ENCODE data around the gene SLC2A13.

SLC2A13 gene

DNA sequence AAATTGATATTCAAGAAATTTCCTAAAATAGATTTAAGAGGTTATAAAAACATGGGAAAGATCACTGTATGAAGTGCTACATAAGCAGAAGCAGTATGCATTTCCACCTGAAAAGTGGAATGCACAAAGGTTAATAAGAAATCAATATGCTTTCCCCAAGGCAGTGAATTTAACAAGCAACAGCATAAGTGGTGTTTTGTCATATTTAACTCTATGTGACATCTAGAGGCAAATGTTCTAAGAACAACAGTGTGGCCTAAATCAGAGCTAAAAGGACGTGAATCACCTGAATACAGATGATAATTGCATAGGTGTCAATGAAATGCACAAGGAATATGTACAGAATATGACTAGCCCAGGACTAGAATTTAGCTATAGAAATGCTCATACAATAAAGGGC lies 49.5 kb downstream of the SLC2A13 start:
- H3K36me3 ChIP-seq (ENCODE audit: low read length), result no peaks in the 10 kb centered on the region
- no peaks in the 10 kb centered on the region for H3K27me3 ChIP-seq (ENCODE audit: low read length)
- no peak overlapping the region for H3K9ac ChIP-seq (ENCODE audit: low read length)
- H3K27ac ChIP-seq (ENCODE audit: low read depth, low read length), result no peak overlapping the region
- H3K4me3 ChIP-seq (ENCODE audit: insufficient read depth, low read length, poor library complexity, severe bottlenecking), result no peak overlapping the region
- no peaks in the 10 kb centered on the region for H3K9me3 ChIP-seq (ENCODE audit: insufficient read depth, low read length)
- no peaks in the 10 kb centered on the region for H4K20me1 ChIP-seq (ENCODE audit: low read depth, low read length)
- no peaks in the 10 kb centered on the region for H3K9me2 ChIP-seq (replicated peaks; ENCODE audit: insufficient read depth, low read length)
- no peak overlapping the region for H2AFZ ChIP-seq (ENCODE audit: low read depth, low read length, severe bottlenecking)
- no peak for TF ChIP-seq EZH2phosphoT487 (conservative IDR thresholded peaks at IDR 0.05; ENCODE audit: low read length)
- TF ChIP-seq, protein P1, sequence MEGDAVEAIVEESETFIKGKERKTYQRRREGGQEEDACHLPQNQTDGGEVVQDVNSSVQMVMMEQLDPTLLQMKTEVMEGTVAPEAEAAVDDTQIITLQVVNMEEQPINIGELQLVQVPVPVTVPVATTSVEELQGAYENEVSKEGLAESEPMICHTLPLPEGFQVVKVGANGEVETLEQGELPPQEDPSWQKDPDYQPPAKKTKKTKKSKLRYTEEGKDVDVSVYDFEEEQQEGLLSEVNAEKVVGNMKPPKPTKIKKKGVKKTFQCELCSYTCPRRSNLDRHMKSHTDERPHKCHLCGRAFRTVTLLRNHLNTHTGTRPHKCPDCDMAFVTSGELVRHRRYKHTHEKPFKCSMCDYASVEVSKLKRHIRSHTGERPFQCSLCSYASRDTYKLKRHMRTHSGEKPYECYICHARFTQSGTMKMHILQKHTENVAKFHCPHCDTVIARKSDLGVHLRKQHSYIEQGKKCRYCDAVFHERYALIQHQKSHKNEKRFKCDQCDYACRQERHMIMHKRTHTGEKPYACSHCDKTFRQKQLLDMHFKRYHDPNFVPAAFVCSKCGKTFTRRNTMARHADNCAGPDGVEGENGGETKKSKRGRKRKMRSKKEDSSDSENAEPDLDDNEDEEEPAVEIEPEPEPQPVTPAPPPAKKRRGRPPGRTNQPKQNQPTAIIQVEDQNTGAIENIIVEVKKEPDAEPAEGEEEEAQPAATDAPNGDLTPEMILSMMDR (IDR thresholded peaks at IDR 0.05; ENCODE audit: insufficient read depth, low read length, poor library complexity, severe bottlenecking), result no peak
- no peaks in the 10 kb centered on the region for H3F3A ChIP-seq (ENCODE audit: insufficient read depth)
- H3K4me2 ChIP-seq (ENCODE audit: low read depth, low read length, poor library complexity, severe bottlenecking), result no peak overlapping the region
- no peaks in the 10 kb centered on the region for H3K79me2 ChIP-seq (ENCODE audit: insufficient read depth, low read length)

GRCh38 chr12:40055776-40056175 lies 50.1 kb downstream of the SLC2A13 start:
- Histone ChIP-seq H4K20me1 (ENCODE audit: low read depth, low read length) (no peaks in the 10 kb centered on the region), H2AFZ (ENCODE audit: low read depth, low read length, severe bottlenecking) (no peak overlapping the region), H3K9ac (ENCODE audit: low read length) (no peak overlapping the region), H3K36me3 (ENCODE audit: low read length) (no peaks in the 10 kb centered on the region), H3K27ac (ENCODE audit: low read depth, low read length) (no peak overlapping the region), H3K4me3 (ENCODE audit: insufficient read depth, low read length, poor library complexity, severe bottlenecking) (no peak overlapping the region), H3K9me2 (replicated peaks; ENCODE audit: insufficient read depth, low read length) (no peaks in the 10 kb centered on the region), H3F3A (ENCODE audit: insufficient read depth) (no peaks in the 10 kb centered on the region), H3K27me3 (ENCODE audit: low read length) (no peaks in the 10 kb centered on the region), H3K4me2 (ENCODE audit: low read depth, low read length, poor library complexity, severe bottlenecking) (no peak overlapping the region), H3K9me3 (ENCODE audit: insufficient read depth, low read length) (no peaks in the 10 kb centered on the region), H3K79me2 (ENCODE audit: insufficient read depth, low read length) (no peaks in the 10 kb centered on the region)
- TF ChIP-seq EZH2phosphoT487 (conservative IDR thresholded peaks at IDR 0.05; ENCODE audit: low read length), result no peak
- TF ChIP-seq, protein P1 (IDR thresholded peaks at IDR 0.05; ENCODE audit: insufficient read depth, low read length, poor library complexity, severe bottlenecking), result no peak

DNA sequence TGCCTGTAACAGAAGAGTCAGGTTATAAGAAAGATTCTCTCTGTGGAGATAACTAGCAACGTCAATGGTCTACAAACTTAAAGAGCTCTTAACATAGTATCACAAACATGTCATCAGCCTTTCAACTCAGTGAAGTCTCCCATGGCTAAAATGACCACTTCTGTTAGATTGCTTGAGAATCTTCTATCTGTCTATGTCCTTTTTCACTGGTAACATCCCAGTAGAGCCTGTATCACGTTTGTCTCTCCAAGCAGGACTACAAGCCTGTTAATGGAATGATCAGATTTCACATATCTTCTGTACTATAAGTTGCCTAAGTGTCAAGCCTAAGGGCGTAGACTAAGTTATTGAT lies 50.7 kb downstream of the SLC2A13 start:
- Histone ChIP-seq H3K9me2 (replicated peaks; ENCODE audit: insufficient read depth, low read length) (no peaks in the 10 kb centered on the region), H3K9ac (ENCODE audit: low read length) (no peak overlapping the region), H3K27ac (ENCODE audit: low read depth, low read length) (no peak overlapping the region), H3K27me3 (ENCODE audit: low read length) (no peaks in the 10 kb centered on the region), H3K36me3 (ENCODE audit: low read length) (no peaks in the 10 kb centered on the region), H3K9me3 (ENCODE audit: insufficient read depth, low read length) (no peaks in the 10 kb centered on the region), H2AFZ (ENCODE audit: low read depth, low read length, severe bottlenecking) (no peak overlapping the region), H3K4me3 (ENCODE audit: insufficient read depth, low read length, poor library complexity, severe bottlenecking) (no peak overlapping the region), H3K4me2 (ENCODE audit: low read depth, low read length, poor library complexity, severe bottlenecking) (no peak overlapping the region), H4K20me1 (ENCODE audit: low read depth, low read length) (no peaks in the 10 kb centered on the region), H3F3A (ENCODE audit: insufficient read depth) (no peaks in the 10 kb centered on the region), H3K79me2 (ENCODE audit: insufficient read depth, low read length) (no peaks in the 10 kb centered on the region)
- TF ChIP-seq, protein P1 (IDR thresholded peaks at IDR 0.05; ENCODE audit: insufficient read depth, low read length, poor library complexity, severe bottlenecking), result no peak
- TF ChIP-seq EZH2phosphoT487 (conservative IDR thresholded peaks at IDR 0.05; ENCODE audit: low read length), result no peak
